T1000 (cell line): ENCODE data around the gene SH2D3A.

ENCODE experiments used
- DNase-seq: peaks from one replicate; lab custom pipeline; 2025; ENCODE audit warnings: mixed read lengths; lab: John Stamatoyannopoulos, UW

The SH2D3A gene

DNA sequence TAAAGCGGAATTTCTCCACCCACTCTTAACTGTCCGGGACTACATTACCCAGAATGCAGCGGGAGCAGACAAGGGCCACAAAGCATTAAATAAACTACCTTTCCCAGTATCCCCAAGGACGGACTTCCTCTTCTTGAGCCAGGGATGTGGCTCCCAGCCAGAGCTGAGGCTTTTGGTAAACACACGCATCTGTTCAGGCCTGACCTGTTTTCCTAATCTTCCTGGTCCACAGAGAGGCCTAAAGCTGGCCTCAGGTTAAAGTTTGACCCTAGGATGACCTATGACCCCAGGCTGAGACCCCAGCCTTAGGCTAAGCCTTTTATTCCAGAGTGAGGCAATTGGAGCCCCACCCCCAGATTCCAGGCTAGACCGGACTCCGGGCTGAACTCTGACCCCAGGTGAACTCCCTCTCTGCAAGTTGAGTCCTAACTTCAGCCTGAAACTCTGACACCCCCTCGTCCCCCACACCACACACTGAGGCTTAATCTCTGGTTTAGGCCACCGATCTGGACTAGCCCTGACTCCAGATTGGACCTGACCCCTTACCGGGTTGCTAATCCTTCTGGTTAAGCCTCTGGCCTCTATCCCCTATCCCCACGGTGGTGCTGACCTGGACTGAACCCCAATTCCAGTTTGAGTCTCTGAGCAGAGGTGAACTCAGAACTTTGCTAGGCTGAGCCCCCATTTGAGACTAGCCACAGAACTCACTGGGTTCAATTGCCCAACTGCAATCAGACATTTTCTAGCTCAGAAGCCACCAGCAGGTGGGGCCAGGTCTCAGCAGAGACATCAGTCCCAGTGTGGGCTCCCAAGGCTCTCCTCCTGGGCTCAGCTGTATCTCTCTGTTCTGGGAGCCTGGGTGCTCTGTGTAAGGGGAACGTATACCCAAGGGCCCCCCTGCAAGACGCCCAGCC, 29.1 kb downstream of the SH2D3A start:
- DNase-seq, result peak; percentile 13

DNA sequence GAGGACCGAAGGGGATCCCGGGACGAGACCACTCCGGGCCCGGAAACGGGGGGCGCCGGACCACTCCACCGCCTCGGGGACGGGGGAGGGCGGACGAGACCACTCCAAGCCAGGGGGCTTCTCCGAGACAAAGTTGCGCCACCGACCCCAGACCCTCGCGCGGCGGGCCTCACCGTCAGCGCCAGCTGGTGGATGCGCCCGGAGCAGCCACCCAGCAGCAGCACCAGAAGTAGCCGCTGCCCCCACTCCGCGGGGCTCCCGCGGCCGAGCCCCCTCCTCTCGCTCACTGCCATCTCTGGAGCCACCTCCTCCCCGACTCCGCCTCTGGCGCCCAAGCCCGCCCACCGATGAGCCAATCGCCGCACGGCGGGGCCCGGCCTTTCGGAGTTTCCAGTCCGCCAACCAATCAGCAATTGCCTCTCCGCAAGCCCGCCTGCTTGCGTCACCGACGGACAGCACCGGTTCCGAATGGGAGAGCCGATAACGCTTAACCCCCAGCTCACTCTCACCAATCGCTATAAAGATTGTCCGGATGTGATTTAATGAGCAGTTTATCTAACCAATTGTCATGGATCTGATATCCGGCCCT, 29.9 kb downstream of the SH2D3A start, which contains the start of gene GPR108:
Gene GPR108, minus strand, starts transcription at position 297 of the 589 bp plus-strand sequence. Its CDS starts 4 bp downstream, at position 293.
- DNase-seq, result peak; percentile 98

DNA sequence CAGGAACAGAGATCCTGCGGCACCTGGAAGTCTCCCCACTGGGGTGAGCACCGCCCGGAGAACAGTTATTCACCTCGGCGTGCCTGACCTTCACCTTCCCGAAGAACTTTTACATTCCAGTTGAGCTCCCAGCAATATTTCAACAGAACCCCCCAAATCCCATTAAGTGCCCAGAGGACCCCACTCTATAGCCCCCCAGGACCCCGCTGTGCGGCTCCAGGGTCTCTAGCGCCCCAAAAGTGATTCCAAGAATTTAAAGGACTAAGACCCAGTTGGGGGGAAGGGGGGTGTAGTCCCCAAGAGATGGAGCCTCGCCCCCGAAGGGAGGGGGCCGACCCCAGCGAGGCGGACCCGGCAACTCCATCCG, 30.3 kb downstream of the SH2D3A start:
- DNase-seq, result no peak

DNA sequence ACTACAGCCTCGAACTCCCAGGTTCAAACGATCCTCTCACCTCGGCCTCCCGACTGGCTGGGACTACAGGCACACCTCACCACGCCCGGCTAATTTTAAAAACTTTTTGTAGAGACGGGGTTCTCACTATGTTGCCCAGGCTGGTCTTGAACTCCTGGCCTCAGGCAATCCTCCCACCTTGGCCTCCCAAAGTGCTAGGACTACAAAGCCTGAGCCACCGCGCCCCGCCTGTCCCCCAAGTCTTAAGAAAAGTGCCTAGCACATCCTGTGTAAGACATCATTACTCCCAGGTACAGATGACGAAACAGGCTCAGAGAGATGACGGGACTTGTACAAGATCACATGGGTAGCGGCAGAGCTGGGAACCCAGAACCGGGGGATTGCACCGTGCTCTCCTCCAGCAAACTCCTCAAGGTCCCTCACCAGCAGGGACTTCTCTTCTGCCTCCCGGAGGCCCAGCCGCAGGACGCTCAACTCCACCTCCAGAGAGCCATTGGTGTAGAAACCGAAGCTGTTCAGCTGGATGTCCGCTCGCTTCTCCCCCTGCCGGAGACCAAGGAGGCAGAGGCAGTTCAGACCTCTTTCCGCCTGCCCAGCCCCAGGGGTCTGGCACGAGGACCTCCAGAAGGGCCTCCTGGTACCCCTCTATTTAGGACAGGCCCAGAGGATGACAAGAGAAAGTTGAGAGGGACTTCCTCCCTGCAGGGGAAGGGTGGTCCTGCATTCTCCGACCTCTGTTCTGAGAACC, 30.9 kb downstream of the SH2D3A start:
- DNase-seq, result peak; percentile 51

DNA sequence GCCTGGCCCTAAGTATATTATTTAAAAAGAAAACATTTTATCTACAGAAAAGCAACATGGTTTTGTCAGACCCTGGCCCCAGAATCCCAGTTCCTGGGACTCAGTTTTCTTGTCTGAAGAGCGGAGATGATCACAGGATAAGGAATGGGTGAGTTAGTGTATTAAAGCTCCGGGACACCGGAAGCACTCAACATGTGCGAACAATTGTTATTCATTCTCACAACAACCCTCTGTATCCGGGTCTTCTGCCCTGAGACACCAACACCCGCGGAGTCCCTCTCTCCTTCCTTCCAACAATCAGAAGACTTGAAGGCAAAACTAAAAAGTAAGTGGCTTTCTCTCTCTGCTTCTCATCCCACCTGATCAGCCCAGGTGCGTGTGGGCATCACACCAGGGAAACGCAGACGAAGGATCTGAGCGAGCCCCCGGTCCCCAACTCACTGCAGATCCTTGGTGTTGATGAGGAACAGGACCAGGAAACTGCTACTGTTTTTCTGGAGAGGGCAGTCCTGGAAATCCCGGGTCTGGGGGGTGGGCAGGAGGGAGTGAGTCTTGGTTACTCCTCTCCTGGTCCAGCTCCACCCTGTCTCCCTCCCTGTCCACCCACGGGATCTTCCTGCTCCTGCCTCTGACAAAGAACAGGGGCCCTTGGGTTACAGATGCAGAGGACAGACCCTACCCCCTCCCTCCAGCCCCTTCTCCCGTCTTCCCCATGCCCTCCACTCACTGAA, 31.9 kb downstream of the SH2D3A start:
- no peak for DNase-seq

DNA sequence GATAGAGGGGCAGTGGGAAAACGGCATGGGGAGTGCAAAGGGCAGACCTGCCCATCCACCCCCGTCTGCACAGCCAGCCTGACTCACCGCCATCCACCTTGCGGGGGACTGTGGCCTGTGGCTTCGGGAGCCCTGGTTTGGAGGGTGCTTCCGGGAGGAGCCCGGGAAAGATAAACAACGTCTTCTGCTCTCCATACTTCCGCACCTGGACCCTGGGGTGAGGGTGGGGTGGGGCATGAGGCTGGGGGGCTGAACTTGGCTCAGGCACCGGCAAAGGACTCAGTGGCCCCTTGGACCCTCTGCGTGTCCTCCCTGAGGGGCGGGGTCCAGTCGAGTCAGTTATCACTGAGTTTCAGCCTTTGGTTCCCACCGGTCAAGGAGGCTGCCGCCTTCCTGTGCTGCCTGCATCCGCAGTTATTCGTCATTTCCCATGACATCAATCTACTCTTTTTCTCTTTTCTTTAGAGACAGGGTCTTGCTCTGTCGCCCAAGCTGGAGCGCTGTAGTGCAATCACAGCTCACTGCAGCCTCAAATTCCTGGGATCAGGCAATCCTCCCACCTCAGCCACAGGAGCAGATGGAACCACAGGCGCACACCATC, 33.0 kb downstream of the SH2D3A start:
- no peak for DNase-seq

DNA sequence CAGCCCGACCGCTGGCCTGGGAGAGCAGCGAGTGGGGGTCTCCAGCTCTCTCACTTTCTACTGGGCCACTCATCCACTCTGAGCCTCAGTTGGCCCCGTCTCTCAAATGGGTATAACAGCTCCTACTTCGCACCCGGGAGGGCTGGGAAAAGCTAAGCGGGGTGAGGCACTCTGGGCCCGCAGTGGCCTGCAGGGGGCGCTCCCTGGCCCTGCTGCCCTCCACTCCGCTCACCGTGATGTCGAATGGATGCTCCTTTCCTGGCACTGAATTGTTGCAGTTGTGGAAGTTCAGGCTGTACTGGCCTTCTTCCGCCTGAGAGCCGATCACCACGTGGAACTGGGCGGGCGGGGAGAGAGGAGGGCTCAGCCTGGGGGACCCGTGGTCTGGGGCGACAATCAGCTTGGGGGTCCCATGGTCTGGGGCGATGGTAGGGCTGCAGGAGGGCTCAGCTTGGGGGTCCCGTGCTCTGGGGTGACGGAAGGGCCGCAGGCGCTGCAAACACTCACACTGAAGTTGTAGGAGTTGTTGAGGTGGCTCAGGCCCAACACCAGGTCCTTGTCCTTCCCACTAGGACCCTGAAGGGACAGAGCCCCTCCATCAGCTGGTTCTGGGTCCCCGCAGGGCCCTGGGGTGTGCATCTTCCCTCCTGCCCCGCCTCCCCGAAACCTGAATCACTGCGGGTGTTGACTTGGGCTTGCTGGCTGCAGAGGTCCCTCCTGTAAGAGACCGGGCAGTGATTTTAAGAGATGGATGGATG, 33.7 kb downstream of the SH2D3A start:
- no peak for DNase-seq

DNA sequence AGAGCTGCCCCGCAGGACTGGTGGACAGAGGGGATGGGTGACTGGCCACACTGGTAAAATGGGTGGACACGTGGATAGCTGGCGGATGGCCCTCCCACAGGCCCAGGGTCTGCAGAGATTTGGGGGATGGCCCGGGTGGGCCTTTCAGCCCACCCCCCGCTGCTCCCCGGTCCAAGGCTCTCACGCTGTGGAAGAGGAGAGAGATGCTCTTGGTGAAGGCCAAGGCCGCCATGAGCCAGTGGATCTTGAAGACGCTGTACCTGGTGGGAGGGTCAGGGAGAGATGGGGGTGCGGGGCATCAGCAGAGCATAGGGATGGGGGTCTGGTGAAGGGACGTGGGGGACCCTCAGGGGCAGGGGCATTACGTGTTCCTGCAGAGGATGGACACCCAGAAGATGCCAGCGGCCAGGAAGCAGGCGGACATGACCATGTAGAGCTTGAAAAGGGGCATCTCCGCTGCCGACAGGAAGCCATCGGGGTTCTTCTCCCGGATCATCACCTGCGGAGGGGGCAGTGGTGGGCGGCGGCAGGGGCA, 34.4 kb downstream of the SH2D3A start:
- no peak for DNase-seq

DNA sequence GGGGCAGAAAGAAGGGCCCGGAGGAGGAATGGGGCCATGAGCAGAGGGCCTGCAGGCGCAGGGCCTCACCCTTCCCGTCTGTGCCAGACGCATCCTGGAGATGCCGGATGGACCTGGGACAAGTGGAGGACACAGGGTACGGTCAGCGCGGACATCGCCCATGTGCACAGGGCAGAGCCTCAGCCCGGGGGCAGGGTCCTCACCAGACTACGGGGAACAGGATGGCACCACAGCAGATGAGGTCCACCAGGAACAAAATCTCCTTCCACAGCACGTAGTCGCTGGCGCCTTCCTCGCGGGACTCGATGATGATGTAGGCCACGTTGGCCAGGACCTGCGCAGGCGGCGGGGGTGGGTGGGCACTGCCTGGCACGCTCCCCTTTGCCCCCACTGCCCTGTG, 35.4 kb downstream of the SH2D3A start:
- no peak for DNase-seq

DNA sequence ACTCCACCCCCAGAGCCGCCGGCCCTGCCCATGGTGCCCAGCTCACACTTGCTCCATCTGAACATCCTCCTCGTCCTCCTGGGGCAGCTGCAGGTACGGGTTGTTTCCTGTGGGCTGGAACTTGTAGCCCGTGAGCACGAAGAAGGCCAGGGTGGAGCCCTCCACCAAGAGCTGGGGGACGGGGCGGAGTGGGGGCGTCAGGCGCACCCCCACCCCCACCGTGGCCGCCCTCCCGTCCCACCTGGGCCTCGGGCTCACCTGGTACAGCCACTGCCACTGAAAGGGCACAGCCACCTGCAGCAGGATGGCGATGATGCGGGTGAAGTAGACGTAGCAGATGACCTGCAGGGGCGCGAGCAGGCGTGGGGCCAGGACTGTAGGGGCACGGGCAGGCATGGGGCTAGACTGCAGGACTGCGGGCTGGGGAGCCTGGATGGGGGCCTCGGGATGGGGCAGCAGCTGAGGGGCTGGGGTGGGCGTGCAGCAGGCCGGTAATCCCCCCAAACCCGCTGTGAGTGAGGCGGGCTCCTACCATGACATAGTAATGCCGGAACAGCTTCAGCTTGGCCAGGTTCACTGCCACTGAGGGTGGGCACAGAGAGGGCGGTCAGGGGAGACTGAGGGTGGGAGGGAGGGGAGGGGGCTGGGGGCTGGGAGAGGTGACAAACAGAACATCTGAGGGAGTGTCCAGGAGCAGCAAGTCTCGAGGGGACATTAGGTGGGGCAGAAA, 36.1 kb downstream of the SH2D3A start:
- no peak for DNase-seq

DNA sequence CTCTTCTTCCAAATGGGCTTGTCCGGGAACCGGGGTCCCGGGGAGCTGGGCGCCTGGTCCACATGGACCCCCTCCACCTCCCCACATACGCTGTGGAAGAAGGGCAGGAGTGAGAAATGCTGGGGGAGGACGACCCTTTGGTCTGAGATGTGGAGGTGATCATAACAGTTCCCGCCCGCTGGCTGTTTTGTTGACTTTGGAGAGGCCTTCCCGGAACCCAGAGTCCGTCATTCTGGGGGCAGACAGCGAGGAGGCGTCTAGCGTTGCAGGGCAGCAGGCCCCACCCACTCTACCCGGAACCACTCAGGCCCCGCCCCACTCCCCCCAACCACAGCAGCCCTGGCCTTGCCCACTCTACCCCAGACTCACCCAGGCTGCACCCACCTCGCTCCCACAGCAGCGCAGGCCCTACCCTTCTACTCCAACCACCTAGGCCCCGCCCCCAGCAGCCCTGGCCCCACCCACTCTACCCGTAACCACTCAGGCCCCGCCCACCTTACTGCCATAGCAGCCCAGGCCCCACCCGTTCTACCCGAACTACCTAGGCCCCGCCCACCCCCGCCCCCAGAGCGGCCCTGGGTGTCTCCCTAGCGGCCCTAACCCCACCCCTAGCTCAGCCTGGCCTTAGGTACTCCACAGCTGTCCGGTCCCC, 37.0 kb downstream of the SH2D3A start:
- DNase-seq, result no peak

DNA sequence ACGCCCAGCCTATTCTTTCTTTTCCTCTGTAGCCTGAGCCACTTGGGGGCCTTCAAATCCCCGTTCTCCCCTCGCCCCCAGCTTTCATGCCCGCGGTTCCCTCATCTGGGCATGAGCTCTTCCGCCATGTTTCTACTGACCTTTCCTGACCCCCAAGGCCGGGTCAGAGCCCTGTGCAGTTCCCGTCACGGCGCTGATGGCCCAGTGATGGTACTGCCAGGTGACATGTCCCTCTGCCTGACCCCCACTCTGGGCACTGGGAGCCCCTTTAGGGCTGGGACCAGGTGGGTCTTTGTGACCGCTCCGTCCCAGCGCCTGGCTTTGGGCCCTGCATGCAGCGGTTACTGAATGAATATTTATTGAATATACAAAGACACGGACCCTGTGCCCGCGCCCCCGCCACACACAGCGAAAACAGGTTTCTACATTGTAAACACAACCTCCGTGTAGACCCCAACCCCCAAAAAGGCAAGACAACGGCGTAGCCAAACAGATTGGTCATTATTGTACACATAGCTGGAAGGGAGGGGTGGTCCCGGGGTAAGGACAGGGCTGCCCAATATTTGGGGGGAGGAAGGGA, 37.6 kb downstream of the SH2D3A start:
- no peak for DNase-seq

DNA sequence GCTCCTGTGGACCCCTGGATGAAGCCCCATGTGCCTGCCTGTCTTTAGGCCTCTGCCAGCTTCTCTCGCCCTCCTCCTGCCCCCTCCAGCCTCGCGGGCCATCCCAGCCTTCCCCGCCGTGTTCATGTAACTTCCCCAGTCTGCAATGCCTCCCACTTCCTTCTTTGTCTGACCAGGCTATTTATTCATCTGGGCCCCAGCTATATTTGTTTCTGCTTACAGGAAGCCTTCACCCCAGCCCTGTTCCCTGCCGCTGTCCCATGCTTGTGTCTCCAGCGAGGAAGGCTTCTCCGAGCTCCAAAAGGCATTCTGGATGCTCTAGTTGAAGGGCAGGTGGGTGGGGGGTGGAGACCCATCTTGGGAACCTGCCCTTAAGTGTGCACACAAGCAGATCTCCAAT, 38.9 kb downstream of the SH2D3A start:
- DNase-seq, result no peak

DNA sequence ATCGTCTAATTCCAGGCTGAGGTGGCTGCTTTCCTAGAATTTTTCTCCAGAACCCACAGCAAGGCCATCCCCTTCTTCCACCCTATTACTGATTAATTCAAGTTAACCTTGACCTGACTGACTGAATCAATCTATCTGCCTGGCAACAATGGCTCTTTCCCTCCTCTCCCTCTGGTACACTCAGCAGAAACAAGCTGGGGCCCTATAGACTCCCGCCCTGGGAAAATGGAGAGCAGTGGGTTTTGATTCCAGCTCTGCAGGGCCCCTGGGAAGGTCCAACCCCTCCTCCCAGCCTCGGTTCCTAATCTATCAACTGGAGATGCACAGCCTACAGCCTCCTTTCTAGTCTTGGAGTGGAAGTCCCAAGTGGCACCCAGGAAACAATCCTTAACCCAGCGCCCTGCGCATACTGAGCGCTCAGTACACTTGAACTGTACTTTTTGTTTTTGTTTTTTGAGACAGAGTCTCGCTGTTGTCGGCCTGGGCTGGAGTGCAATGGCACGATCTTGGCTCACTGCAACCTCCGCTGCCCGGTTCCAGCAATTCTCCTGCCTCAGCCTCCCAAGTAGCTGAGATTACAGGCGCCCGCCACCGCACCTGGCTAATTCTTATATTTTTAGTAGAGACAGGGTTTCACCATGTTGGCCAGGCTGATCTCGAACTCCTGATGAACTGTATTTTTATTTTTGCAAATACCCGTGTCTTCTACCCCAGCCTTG, 41.6 kb downstream of the SH2D3A start:
- no peak for DNase-seq

DNA sequence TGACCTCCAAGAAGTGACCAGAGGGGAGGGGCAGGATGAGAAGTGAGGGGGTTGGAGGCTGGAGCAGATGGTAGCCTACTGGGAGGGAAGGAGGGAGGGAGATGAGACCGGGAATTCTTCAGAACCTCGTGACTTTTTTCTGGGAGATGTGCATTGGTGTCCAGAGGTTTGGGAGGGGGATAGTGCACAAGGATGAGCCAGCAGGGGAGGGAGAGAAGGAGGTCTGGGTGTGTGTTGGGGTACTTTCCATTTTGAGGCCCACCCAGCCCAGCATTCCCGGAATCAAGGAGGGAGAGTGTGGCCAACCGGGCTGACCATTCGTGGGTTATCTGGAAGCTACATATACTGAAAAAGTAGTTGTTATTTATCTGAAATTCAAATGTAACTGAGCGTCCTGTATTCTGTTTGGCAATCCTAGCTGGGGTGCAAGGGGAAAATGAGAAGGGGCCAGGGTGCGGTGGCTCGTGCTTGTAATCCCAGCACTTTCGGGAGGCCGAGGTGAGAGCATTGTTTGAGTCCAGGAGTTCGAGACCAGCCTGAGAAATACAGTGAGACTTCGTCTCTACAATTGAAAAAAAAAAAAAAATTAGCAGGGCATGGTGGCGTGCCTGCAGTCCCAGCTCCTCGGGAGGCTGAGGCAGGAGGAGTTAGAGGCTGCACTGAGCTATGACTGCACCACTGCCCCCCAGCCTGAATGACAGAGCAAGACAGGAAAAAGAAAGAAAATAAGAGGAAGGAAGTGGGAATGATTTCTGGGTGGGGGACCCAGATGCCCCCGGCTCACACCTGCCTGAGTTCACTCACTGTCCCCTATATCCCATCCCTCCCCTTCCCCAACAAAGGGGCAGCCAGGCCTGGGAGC, 42.4 kb downstream of the SH2D3A start:
- no peak for DNase-seq

DNA sequence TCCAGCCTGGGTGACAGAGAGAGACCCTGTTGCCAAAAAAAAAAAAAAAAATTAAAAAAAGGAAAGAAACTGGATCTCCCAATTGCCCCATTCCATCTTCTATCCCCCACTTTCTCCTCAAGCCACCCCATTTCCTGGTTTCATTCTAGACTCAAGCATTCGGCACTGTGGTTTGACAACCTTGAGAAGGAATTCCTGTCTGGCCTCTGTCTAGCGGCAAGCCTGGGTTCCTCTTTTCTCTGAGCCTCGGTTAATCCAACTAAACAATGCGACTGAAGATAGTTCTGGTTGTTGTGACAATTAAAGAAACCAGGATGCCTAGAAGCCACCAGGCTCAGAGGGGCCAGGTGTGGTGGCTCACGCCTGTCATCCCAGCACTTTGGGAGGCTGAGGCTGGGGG, 43.5 kb downstream of the SH2D3A start:
- no peak for DNase-seq

DNA sequence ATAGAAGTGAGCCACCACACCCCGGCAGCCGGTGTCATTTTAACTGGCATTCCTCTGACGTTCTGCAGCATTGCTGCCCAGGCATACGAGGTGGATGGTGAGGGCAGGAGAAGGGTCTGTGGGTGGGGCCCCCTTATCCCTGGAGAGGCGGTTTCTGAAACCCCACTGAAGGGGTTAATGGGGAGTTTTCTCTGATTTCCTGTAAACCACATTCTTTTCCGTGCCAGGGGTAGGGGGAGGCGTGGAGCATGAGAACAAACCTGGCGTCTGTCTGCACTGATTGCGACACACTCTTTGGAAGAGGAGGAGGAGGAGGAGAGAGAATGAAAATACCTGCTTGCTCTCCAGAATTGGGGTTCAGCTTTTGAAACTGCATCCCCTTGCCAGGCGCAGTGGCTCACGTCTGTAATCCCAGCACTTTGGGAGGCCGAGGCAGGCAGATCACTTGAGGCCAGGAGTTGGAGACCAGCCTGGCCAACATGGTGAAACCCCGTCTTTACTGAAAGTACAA, 44.1 kb downstream of the SH2D3A start:
- DNase-seq, result no peak
